Caco-2 (cell line): ENCODE measurements around the gene ABCB8. TPM values are rescaled to one million over a fixed set of nuclear protein-coding genes. Genes with fewer than 3 reads are reported as not detected.

Source experiments
- BruUV-seq: library from RNA; stranded (reverse); fragments of 400-500 nt; replicated peaks from 2 replicates; lab custom pipeline; 2021; lab: Mats Ljungman, UMichigan
- CTCF ChIA-PET: fragments of 300-600 bp; sonication (Branson Sonifier 250); formaldehyde crosslinking; loops from one replicate; lab custom pipeline; 2022; ENCODE audit warnings: antibody characterized with exemption; lab: Charles Lee
- POLR2A ChIA-PET: fragments of 300-600 bp; sonication (Branson Sonifier 250); formaldehyde crosslinking; loops from one replicate; lab custom pipeline; 2022; ENCODE audit warnings: antibody characterized with exemption; lab: Charles Lee
- DNase-seq, 2 experiments: peaks; one replicate each; pipeline versions ENCODE4 v3.0.0 to v3.0.0-alpha.2; 2020 to 2022
- H3K27me3 ChIP-seq: replicated peaks from 2 replicates; pipeline ENCODE4 v1.6.0; 2011; ENCODE audit warnings: low read length; ENCODE audit not compliant: control insufficient read depth, insufficient read depth
- H3K36me3 ChIP-seq: 2 replicates; pipeline ENCODE4 v1.5.1; 2011; ENCODE audit warnings: low read length; ENCODE audit not compliant: control insufficient read depth, insufficient read depth
- H3K4me1 ChIP-seq: fragments of 250-450 bp; sonication (Bioruptor Pico); 2 replicates; pipeline ENCODE4 v1.5.1; 2020; ENCODE audit warnings: mild to moderate bottlenecking
- H3K4me3 ChIP-seq: 2 replicates; pipeline ENCODE4 v1.5.1; 2011; ENCODE audit warnings: low read depth, mild to moderate bottlenecking, control low read depth, low read length
- H3K9me3 ChIP-seq: fragments of 250-450 bp; sonication (Bioruptor Pico); 2 replicates; pipeline ENCODE4 v1.5.1; 2020; ENCODE audit warnings: mild to moderate bottlenecking, moderate library complexity
- H3K27ac Mint-ChIP-seq: one replicate; pipeline ENCODE4 v1.8.0; 2022; ENCODE audit warnings: mixed read lengths; ENCODE audit not compliant: unreplicated experiment
- H3K27me3 Mint-ChIP-seq: one replicate; pipeline ENCODE4 v1.8.0; 2022; ENCODE audit warnings: mixed read lengths; ENCODE audit not compliant: insufficient read depth, unreplicated experiment
- H3K36me3 Mint-ChIP-seq: one replicate; pipeline ENCODE4 v1.8.0; 2022; ENCODE audit warnings: mild to moderate bottlenecking, mixed read lengths; ENCODE audit not compliant: insufficient read depth, unreplicated experiment
- H3K4me1 Mint-ChIP-seq: one replicate; pipeline ENCODE4 v1.8.0; 2022; ENCODE audit warnings: low read depth, mixed read lengths; ENCODE audit not compliant: unreplicated experiment
- H3K4me3 Mint-ChIP-seq: one replicate; pipeline ENCODE4 v1.8.0; 2022; ENCODE audit warnings: mild to moderate bottlenecking, moderate library complexity, mixed read lengths; ENCODE audit not compliant: unreplicated experiment
- H3K9me3 Mint-ChIP-seq: one replicate; pipeline ENCODE4 v1.8.0; 2022; ENCODE audit warnings: mixed read lengths; ENCODE audit not compliant: unreplicated experiment
- CTCF ChIP-seq, 2 experiments: fragments of 200-600 bp in 1 of 2; IDR thresholded peaks; 1 replicate in 1 of 2; 2 replicates in 1 of 2; pipeline versions ENCODE4 v1.5.1 to v1.8.0; 2011 to 2022; ENCODE audit warnings: antibody characterized with exemption in 1 of 2, control low read depth in 1 of 2, inconsistent platforms in 1 of 2, low read depth in 1 of 2, low read length in 1 of 2, mild to moderate bottlenecking in 1 of 2, moderate library complexity in 1 of 2; ENCODE audit not compliant: insufficient read depth in 1 of 2, severe bottlenecking in 1 of 2, unreplicated experiment in 1 of 2
- intact Hi-C: fragments of 100-400 bp; cut with micrococcal nuclease; formaldehyde crosslinking; loops from one replicate; pipeline ENCODE4 v1.10.0; 2022; ENCODE audit not compliant: unreplicated experiment
- total RNA-seq: library from RNA; stranded (reverse); gene quantifications from 2 replicates; pipeline ENCODE4 v1.2.3, GENCODE V29; 2022

ABCB8 gene
- total RNA-seq, 1 experiment from 2014 or later = 30.8 TPM

GRCh38 chr7:151087245-151088018 lies 59.2 kb downstream of the ABCB8 start:
- Histone ChIP-seq H3K4me1 (peaks cover 18% of the 10 kb centered on the region), H3K9me3 (no peaks in the 10 kb centered on the region), H3K36me3 (peaks cover 1% of the 10 kb centered on the region), H3K27me3 (no peaks in the 10 kb centered on the region), H3K4me3 (peak overlapping the region; percentile 75)
- Mint-ChIP-seq H3K27ac (no peak overlapping the region), H3K27me3 (no peaks in the 10 kb centered on the region), H3K4me3 (peak overlapping the region; percentile 93), H3K9me3 (no peaks in the 10 kb centered on the region), H3K36me3 (peaks cover 38% of the 10 kb centered on the region), H3K4me1 (peaks cover 34% of the 10 kb centered on the region)
- ChIA-PET POLR2A (interaction anchor here (0.8 kb wide), 1 partner anchor 25 kb away, joined by 3 read pairs; no protein-coding TSS in a partner anchor), CTCF (interaction anchor here (0.6 to 1.1 kb wide), 5 partner anchors 11 to 1647 kb away, joined by 3 to 5 read pairs (median 3); no protein-coding TSS in a partner anchor)
- peak in 1 of 2 experiments; percentile 70 for DNase-seq
- intact Hi-C loops = loop anchor here (1.0 kb wide), 1 partner anchor 24 kb away; no protein-coding TSS in a partner anchor
- BruUV-seq = no TSS peak
- peak in 1 of 2 experiments; percentile 42 for TF ChIP-seq CTCF (IDR thresholded peaks at IDR 0.05; ENCODE audit: insufficient read depth in 1 of 2, low read depth in 1 of 2, low read length in 1 of 2, severe bottlenecking in 1 of 2, unreplicated experiment in 1 of 2)

GRCh38 chr7:151088019-151088855 lies 60.0 kb downstream of the ABCB8 start:
- ChIA-PET CTCF (interaction anchor here (0.7 to 1.1 kb wide), 5 partner anchors 23 to 123 kb away, joined by 3 to 5 read pairs (median 3); no protein-coding TSS in a partner anchor), POLR2A (interaction anchor here (0.8 to 1.0 kb wide), 2 partner anchors 26 kb away, joined by 3 read pairs; no protein-coding TSS in a partner anchor)
- Histone ChIP-seq H3K9me3 (no peaks in the 10 kb centered on the region), H3K4me3 (peak overlapping the region; percentile 75), H3K36me3 (peaks cover 1% of the 10 kb centered on the region), H3K4me1 (peaks cover 17% of the 10 kb centered on the region), H3K27me3 (no peaks in the 10 kb centered on the region)
- H3K9me3 Mint-ChIP-seq = no peaks in the 10 kb centered on the region
- peak overlapping the region; percentile 93 for H3K4me3 Mint-ChIP-seq
- TSS peak; percentile 28 for BruUV-seq
- intact Hi-C loops = no loop called here
- TF ChIP-seq CTCF (IDR thresholded peaks at IDR 0.05; ENCODE audit: insufficient read depth in 1 of 2, low read depth in 1 of 2, low read length in 1 of 2, severe bottlenecking in 1 of 2, unreplicated experiment in 1 of 2) = no peak
- no peaks in the 10 kb centered on the region for H3K27me3 Mint-ChIP-seq
- no peak for DNase-seq
- H3K27ac Mint-ChIP-seq = no peak overlapping the region
- peaks cover 32% of the 10 kb centered on the region for H3K36me3 Mint-ChIP-seq
- H3K4me1 Mint-ChIP-seq = peaks cover 28% of the 10 kb centered on the region
